SK-N-DZ (cell line): Measurements from ENCODE around the gene CLDND2.

Source experiments
- DNase-seq: peaks from one replicate; pipeline ENCODE4 v3.0.0-alpha.2; 2015; ENCODE audit warnings: low spot score

The CLDND2 gene

DNA sequence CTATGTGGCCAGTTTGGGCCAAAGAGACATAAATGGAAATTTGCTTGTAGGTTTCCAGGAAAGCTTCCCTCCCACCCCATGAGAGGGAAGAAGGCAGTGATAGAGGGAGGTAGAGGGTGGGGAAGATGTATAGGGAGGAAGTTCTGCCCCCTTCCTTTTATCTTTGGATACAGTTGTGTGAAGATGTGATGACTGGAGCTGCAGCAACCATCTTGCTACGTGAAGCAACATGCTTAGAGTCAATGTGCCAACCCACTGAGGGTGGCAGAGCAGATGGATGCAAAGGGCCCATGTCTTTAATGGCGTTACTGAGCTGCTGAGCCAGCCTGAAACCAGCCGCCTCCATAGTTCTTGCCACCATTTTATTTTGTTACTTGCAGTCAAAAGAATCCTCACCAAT lies 37.6 kb downstream of the CLDND2 start:
- DNase-seq = no peak

GRCh38 chr19:51330366-51330765 lies 38.4 kb downstream of the CLDND2 start:
- DNase-seq = no peak

GRCh38 chr19:51329411-51329810 lies 39.4 kb downstream of the CLDND2 start:
- DNase-seq = no peak

DNA sequence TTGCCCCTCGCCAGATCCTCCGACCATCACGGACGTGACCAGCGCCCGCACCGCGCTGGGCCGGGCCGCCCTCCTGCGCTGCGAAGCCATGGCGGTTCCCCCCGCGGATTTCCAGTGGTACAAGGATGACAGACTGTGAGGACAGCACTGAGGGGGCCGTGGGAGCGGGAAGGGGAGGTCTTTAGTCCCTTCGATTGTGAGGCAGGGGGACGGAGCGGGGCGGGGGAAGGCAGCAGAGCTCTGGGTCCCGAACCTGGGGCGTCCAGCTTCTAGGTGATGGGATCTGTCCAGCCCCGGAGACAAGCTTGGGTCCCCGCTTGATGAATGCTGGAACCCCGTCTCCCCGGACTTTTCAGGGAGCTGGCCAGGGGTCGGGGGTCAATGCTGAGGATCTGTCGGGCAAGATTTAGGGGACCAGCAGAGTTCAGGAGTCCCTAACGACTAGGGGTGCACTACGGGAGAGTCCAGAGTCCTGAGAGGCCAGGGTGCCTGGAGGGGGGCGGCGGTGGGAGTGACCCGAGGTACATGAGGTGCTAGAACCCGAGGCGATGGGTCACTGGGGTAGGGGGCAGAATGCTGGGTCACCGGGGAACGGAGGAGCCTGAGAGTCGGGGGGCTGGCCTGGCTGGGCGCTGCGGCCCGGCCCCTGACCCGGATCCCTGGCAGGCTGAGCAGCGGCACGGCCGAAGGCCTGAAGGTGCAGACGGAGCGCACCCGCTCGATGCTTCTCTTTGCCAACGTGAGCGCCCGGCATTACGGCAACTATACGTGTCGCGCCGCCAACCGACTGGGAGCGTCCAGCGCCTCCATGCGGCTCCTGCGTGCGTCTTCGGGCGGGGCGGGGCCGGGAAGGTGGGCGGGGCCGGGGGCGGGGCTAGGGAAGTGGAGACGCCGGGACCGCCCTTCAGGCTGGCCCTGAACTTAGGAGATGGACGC lies 41.5 kb downstream of the CLDND2 start:
- DNase-seq = no peak

GRCh38 chr19:51326216-51327065 lies 42.4 kb downstream of the CLDND2 start:
- no peak for DNase-seq

GRCh38 chr19:51325161-51325976 lies 43.4 kb downstream of the CLDND2 start:
- DNase-seq = no peak

GRCh38 chr19:51324167-51324481 lies 44.7 kb downstream of the CLDND2 start:
- no peak for DNase-seq

- no peak for DNase-seq
Measured at GRCh38 chr19:51323481-51324166, 45.2 kb downstream of the CLDND2 start.

DNA sequence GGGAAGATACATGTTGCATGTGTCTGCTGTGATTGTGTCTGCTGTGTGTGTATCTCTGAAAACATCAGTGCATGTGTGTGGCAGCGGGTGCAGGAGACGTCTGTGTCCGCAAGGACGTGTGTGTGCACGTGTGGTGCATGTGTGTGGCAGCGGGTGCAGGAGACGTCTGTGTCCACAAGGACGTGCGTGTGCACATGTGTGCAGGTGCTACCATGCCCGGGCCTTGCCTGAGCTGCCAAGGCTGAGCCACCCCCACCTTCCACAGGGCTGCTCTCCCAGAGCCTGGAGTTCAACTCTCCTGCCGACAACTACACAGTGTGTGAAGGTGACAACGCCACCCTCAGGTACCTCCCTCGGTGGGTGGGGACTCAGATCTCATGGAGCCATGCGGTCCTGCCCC lies 47.0 kb downstream of the CLDND2 start:
- no peak for DNase-seq

DNA sequence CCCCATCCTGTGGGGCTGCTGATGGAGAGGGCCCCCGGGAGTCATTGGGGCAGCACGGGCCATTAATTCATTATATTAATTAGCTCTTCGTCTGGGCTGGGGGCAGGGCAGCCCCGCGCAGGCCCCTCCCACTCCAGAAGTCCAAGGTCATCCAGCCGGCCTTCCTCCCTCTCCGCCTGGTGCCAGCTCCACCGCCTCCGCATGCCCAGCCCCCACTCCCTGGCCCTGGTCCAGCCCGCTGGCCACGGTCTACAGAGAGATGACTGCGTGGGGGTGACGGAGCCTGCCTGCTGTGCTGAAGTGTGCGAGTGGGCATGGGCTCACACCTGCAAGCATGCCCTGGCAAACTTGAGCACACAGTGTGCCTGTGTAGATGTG lies 48.5 kb downstream of the CLDND2 start:
- DNase-seq = no peak

DNA sequence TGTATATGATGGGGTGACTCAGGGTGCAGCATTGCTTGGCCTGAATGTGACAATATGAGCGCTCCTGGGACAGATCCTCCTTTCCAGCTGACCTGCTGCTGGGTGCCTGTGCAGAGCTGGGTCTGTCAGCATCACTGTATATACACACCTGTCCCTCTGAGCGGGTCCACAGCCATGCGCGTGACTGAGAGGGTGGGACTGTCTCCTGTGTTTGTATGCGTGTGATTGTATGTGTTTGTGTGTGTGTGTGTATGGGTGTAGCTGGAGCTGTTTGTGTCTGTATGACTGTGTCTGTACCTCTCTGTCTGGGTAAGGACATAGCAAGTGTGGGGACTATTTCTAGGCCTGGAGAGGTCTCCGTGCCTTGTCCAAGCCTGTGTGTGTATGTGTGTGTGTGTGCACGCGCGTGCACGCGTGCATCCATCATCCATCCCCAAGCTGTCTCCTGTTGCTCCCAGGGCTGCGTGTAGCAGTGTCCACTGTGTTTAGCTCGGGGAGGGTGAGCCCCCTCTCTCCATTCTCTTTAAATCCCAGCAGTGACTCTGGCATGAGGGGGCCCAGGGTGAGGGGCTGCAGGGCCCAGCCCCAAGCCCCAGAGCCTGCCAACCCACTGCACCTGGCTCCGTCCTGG lies 49.0 kb downstream of the CLDND2 start:
- DNase-seq = no peak

DNA sequence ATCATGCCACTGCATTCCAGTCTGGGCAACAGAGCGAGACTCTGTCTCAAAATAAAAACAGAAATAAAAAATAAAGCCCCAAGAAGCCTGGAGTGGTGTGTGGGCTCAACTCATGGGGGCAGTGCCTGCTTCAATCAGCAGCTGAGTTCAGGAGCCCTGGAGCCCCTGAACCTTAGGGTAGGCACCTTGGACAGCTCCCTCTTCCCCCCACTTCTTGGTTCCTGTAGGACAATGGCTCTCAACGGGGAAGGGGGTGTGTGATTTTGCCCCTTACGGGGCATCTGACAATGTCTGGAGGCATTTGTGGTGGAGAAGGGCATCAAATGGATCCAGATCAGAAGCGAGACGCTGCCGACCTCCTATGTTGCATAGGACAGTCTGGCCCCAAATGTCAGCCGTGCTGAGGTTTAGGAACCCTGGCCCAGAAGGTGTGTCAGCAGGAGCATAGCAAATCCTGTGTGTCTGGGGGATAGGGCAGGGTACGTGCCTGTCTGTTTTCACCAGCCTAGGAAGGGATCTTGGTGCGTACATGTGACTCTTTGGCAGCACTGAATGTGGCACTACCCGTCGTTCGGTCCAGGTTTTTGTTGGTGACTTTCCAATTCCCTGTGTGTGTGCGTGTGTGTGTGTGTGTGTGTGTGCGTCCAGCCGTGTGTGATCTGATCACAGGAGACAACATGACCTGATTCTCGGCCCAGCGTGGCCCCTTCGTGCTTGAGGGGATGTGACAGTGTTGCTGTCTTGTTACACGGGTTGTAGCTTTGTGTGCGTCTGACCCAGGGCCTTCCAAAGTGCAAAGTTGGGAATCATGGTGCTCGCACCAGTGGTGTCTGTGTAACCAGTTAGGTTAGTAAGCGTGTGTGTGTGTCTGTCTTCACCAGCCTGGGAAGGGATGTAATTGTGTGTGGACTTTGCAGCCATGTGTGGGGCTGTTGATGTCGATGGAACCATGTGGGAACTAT lies 49.8 kb downstream of the CLDND2 start:
- DNase-seq = no peak

DNA sequence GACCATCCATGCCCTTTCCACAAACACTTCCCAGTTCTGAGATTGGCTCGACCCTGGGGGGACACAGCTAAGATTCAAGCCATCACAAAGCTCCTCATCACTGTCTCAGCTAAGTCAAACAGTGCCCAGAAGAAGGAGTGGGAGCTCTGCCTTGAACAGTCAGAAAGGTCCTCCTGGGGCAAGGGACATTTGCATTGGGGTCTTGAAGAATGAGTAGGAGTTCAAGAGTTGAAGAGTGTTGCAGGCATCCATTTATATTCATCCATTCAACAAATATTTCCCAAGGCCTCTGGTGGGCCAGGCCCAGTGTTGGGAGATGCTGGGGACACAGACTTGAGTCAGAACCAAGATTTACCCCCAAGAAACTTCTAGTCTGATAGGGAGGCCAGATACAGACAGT lies 50.8 kb downstream of the CLDND2 start:
- DNase-seq = no peak

DNA sequence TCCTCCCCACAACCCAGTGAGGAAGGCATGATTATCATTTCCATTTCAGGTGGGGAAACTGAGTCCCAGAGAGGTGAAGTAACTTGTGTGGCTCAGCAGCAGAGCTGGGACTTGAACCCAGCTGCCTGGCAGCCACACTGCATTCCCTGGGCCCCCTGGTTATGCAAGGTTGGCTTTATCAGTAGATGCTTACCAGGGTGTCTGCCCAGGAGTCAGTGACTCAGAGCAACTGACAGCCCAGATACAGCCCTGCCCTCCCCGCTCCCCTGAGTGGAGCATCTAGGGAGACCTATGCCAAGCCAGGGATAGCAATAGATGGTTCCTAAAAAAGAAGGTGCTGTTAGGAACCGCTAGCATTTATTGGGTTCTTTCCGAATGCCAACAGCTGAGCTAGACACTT lies 51.4 kb downstream of the CLDND2 start:
- no peak for DNase-seq
